HG02678 (cell line): ENCODE results near the gene THAP9.

Experiments used
- ATAC-seq: cut with Tn5 transposase; IDR thresholded peaks from one replicate; pipeline ENCODE4 v1.9.1; 2021; ENCODE audit warnings: mild to moderate bottlenecking, moderate library complexity; ENCODE audit not compliant: unreplicated experiment

THAP9 gene

DNA sequence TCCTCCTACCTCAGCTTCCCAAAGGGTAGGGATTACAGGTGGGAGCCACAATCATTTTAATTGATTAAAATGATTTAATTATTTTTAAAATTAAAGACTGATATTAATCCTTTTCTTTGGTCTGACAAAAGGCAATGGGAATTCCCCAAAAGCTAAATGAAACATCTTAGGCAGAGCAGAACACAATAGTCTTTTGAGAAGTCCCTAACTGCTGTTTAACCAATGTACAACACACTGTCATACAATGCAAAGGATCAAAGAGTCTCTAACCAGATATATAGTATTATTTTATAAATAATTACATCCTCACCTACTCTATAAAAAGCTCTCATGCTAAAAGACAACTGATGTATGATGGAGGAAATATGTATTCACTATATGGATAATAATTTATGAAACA lies 47.0 kb downstream of the THAP9 start:
- no peak for ATAC-seq

DNA sequence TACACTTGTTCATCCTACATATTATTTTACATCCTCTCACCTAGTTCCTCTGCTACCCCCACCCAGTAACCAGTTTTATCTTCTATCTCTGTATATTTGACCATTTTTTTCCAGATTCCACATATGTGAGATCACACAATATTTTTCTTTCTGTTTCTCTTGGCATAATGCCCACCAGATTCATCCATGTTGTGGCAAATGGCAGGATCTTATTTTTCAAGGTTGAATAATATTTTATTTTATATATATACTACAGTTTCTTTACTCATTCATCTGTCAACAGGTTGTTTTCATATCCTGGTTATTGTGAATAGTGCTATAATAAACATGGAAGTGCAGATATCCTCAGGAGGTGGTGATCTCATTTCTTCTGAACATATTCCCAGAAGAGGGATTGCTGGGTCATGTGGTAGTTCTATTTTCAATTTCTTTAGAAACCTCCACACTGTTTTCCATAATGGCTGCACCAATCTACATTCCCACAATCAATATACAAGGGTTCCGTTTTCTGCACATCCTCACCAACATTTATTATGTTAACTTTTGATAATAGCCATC lies 48.2 kb downstream of the THAP9 start:
- ATAC-seq, result no peak

DNA sequence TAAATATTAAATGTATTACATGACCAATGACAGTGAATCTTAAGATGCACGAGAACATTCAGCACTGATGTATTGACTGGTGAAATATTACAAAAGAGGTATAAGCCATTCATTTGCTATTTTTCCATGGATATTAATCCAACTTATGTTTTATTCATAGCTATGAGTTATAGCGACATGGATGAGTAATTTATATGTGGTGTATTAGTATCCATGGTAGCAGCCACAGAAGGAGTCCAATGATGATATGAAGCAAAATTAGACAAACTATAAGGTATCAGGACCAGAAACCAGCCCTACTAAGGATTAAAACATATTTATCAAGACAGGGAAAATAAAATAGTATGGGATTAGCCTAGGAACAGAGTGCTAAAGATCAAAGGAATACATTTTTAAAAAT lies 50.7 kb downstream of the THAP9 start:
- ATAC-seq, result no peak

GRCh38 chr4:82954212-82954611 lies 53.7 kb downstream of the THAP9 start:
- no peak for ATAC-seq

DNA sequence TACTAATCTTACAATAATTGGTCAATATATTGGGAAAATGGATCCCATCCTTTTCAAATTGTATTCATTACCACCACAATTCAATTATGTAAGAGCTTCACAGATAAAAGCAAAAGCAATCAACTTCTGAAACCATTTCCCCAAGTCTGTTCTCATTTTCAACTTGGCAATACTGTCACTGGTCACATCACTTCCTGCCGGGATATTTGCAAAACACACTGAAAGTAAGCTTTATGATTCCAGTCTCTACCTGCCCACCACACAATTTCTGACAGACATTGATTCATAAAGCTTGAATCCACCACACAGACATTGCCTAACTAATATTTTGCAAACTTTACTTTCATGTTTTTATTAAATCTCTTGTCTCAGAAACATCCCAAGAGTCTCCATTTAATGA lies 56.5 kb downstream of the THAP9 start:
- no peak for ATAC-seq

GRCh38 chr4:82965763-82966162 lies 65.2 kb downstream of the THAP9 start:
- no peak for ATAC-seq

- peak; percentile 54 for ATAC-seq
Observed at GRCh38 chr4:82968972-82969371, 68.4 kb downstream of the THAP9 start.

- peak; percentile 12 for ATAC-seq
Observed at GRCh38 chr4:82969414-82969813, 68.9 kb downstream of the THAP9 start.
